HG02870 (cell line): ENCODE data around the gene BABAM2.
"Not testable (repeated sequence)": the region's sequence is repeated elsewhere in the genome, so short reads cannot be mapped to it uniquely, and the experiment has no call there.

Source experiments
- ATAC-seq: cut with Tn5 transposase; IDR thresholded peaks from one replicate; pipeline ENCODE4 v1.9.1; 2021; ENCODE audit warnings: mild to moderate bottlenecking, moderate library complexity; ENCODE audit not compliant: unreplicated experiment

BABAM2 gene

DNA sequence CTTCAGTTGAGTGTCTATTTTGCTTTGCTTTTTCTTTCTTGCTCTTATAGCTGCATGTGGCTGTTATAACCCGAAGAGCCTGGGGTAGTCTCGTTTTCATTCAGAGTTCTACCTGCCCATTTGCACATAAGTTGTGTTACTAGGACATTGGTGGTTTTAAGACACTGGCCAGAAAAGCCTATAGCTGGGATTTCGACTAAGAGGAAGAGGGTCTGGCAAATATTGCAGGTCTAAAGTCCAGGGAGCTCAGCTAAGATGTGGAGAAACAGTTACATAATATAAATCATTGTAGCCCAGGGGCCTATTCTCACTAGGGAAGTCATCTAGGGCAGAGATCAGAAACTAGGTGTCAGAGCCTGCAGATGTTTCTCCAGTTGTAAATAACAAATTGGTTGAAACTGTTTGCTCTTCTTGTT is 120.8 kb downstream of the BABAM2 start:
- ATAC-seq, result no peak

DNA sequence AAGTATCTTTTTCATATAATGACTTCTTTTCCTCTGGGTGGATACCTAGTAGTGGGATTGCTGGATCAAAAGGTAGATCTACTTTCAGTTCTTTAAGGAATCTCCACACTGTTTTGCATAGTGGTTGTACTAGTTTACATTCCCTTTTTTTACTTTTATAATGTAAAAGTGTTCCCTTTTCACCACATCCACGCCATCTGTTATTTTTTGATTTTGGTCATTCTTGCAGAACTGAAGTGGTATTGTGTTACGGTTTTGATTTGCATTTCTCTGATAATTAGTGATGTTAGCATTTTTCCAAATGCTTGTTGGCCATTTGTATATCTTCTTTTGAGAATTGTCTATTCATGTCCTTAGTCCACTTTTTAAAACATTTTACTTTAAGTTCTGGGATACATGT is 127.9 kb downstream of the BABAM2 start:
- ATAC-seq, result not testable (repeated sequence)

DNA sequence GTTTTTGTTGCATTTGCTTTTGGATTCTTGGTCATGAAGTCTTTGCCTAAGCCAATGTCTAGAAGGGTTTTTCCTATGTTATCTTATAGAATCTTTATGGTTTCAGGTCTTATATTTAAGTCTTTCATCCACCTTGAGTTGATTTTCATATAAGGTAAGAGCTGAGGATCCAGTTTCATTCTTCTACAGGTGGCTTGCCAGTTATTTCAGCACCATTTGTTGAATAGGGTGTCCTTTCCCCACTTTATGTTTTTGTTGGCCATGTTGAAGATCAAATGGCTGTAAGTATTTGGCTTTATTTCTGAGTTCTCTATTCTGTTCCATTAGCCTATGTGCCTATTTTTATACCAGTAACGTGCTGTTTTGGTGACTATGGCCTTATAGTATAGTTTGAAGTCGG is 129.0 kb downstream of the BABAM2 start:
- not testable (repeated sequence) for ATAC-seq

DNA sequence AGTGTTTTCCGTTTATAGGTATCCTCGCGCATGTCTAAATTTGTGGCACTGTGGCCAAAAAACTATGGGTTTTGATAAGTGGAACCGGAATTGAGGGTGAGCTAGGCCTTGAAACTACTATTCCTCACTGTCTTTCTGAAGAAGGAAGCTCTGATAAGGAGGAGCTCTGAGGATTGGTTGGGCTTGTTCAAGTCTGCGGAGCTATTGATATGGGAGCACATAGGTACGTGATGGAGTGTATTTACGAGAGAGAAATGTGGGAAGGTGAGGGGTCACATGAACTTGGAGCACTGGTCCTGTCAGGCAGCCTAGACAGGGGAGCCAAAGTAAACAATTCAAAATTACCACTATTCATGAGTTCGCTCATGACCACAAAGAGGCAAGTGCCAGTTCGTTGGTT is 131.4 kb downstream of the BABAM2 start:
- ATAC-seq, result no peak

DNA sequence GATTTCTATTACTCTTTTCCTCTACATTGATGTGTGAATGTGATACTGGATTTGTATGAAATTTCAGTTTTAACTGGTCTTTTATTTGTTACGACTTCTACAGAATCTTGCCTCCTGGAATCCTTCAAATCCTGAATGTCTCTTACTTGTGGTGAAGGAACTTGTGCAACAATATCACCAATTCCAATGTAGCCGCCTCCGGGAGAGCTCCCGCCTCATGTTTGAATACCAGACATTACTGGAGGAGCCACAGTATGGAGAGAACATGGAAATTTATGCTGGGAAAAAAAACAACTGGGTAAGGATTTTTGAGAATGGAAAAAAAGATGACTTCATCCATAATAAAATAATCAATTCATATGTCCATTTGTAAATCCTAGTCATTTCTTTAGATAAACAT is 134.6 kb downstream of the BABAM2 start:
- ATAC-seq, result no peak

DNA sequence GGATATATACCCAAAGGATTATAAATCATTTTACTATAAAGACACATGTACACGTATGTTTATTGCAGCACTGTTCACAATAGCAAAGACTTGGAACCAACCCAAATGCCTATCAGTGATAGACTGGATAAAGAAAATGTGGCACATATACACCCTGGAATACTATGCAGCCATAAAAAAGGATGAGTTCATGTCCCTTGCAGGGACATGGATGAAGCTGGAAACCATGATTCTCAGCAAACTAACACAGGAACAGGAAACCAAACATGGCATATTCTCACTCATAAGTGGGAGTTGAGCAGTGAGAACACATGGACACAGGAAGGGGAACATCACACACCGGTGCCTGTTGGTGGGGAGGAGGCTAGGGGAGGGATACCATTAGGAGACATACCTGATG is 135.7 kb downstream of the BABAM2 start:
- not testable (repeated sequence) for ATAC-seq

DNA sequence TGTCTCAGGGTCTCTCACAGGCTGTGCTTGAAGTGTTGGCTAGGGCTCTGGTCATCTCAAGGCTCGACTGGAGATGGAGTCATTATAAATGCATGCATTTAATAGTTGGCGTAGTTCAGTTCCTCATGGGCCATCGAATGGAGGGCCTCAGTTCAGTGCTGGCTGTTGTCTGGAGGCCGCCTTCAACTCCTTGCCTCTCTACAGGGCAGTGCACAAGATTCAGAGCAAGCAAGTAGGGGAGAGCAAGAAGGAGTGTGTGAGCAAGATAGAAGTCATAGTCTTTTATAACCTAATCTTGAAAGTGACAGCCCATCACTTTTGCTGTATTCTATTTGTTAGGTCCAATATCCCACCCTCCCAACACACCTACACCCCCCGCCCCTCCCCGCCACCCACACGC is 137.5 kb downstream of the BABAM2 start:
- ATAC-seq, result no peak

DNA sequence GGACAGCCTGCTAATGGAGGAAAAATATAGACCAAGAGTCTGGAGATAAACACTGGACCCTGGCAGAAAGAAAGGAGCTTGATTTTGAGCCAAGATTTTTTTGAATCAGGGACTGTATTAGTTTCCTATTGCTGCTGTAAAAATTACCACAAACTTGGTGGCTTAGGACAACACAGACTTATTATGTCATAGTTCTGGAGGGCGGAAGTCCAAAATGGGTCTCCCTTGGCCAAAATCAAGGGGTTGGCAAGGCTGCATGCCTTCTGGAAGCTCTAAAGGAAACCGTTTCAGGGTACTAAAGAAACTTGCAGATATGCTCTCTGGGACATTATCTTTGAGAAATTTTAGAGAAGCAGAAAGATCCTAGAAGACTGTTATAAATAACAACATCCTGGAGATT is 140.1 kb downstream of the BABAM2 start:
- no peak for ATAC-seq

DNA sequence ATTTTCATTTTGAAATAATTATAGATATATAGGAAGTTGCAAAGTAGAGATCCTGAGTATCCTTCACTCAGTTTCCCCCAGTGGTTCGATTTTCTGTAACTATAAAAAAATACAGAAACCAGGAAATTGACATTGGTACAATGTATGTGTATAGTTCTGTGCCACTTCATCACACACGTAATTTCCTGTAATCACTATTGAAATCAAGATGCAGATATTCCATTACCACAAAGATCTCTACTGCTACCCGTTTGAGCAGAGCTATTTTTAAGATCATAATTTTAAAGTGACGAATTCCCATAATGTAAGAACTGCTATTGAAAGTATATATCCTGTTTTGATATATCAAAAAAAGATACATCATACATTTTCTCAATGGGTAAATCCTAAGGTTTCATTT is 142.3 kb downstream of the BABAM2 start:
- no peak for ATAC-seq

DNA sequence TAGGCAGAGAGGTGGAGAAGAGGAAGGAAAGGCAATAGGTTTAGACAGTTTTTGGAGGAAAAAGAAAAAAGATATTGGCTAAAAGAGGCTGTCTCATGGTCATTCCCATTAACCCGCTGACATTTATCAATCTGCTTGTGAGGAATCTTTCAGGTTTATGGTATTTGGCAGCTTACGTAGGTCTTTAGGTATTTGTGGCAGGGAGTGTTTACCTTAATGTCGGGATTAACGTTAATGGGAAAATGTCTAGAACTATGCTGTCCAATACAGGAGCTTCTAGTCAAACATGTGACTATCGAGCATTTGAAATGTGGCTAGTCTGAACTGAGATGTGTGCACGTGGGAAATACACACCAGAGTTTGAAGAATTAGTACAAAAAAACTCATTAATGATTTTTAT is 144.2 kb downstream of the BABAM2 start:
- ATAC-seq, result no peak

DNA sequence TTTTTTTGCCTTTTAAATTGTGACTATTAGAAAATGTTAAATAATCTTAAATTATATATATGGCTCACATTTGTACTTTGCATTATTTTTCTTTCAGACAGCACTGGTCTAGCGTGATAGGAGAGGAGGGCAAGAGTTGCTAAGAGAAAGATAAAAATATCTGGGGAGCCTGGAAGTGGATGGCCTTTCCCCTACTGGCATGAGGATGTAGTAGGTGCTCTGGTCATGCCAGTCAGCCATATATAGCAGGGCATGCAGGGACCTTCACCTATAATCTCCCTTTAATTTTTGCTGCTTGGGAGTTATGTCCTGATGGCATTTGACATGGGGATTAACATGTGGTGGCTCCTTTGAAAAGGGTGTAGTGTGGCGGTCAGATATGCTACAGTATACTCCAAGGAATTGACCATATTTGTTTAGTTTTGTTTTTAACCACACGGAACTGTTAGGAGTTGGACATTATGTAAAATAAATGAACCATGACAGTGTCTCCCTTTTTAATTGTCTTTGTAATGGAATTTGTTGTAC is 144.7 kb downstream of the BABAM2 start:
- no peak for ATAC-seq

DNA sequence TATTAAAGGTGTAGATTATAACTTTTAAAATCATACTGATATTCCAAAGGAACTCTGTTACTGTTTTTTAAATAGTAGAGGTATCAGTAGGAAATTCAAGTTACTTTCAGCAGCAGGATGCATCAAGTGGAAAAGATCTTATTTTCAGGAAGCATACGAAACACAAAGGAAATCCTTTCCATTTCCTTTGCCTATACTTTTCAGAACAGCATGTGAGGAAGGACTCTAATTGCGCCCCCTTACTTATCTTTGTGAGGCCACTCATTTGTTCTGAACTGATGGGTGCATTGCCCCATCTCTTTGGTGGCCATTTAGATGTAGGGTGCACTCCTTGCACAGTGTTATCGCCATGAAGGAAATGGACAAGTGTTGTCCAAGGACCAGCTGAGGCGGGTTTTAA is 145.3 kb downstream of the BABAM2 start:
- no peak for ATAC-seq

DNA sequence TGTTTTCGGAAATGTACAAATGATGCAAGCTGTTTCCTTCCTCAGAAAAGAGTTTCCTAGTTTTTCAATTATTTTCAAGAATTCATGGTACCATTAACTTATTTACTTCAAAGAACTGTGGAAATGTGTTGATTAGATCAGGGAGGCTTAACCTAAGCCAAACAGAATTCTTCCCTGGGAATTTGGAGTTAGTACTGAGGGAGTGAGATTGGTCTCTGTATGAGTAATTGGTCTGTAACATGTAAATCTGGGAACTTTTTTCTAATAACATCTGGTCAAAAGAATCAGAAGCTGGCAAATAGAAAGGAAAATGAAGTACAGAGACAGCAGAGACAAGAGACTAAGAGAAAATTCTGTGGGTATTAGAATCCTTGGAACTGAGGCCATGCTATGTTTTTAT is 145.8 kb downstream of the BABAM2 start:
- ATAC-seq, result no peak

DNA sequence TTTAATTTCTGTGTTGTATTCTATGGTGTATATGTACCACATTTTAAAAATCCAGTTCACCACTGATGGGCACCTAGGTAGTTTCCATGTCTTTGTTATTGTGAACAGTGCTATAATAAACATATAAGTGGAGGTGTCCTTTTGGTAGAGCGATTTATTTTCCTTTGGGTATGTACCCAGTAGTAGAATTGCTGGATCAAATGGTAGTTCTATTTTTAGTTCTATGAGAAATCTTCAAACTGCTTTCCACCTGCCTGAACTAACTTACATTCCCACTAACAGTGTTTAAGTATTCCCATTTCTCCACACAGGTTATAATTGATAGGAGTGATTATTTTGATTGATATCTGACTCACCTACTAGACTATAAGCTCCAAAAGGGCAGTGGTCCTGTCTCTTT is 148.2 kb downstream of the BABAM2 start:
- ATAC-seq, result no peak

DNA sequence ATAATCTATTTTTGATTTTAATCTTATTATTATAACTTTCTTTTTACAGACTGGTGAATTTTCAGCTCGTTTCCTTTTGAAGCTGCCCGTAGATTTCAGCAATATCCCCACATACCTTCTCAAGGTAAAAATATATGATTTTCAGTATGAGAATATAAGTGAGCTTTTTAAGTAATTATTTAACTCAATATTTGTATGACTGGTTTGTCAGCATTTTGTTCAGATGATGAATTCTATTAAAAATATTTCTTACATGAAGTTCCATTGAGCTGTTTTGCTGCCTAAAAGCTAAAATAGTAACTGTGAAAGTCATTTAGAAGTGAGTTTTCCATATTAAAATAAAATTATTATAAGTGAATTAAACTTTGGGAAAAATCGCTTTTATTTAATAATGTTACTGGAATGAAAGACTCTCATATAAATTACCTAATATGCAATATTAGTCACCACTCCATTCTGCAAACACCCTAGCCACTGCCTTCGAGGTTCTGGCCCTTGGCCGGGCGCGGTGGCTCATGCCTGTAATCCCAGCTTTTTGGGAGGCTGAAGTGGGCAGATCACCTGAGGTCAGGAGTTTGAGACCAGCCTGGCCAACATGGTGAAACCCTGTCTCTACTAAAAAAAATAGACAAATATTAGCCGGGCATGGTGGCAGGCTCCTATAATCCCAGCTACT is 155.3 kb downstream of the BABAM2 start:
- no peak for ATAC-seq

DNA sequence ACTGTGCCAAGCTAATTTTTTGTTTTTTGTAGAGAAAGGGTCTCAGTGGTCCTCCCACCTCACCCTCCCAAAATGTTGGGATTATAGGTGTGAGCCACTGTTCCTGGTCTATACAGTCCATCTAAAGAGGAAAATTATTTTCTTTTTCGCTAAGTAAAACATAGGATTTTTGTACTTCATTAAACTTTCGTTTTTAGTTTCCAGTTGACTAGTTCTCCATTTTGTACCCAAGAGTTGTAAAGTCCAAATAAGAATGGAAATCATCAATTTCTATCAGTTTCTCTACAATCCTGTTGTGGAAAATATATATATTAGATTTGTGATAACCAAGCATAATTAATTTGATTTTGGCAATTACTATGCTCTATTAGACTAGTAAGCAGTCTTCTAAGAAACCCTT is 156.4 kb downstream of the BABAM2 start:
- no peak for ATAC-seq

DNA sequence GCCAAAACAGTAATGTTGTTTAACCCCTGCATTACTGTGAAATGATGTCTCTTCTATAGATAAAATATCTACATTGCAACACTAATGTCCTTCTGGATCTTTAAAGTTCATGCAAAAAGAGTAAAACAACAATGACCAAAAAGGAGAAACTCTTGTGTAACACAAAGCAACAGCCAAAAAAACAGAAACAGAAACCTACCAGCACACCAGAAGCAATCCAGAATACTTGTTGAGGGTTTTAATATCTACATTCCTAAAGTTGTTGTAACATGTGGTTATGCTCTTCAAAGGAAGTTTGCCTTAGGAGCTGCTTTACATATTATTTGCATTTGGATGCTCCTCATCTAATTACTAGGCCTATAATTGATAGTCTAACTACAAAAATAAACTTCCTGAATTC is 157.2 kb downstream of the BABAM2 start:
- no peak for ATAC-seq

DNA sequence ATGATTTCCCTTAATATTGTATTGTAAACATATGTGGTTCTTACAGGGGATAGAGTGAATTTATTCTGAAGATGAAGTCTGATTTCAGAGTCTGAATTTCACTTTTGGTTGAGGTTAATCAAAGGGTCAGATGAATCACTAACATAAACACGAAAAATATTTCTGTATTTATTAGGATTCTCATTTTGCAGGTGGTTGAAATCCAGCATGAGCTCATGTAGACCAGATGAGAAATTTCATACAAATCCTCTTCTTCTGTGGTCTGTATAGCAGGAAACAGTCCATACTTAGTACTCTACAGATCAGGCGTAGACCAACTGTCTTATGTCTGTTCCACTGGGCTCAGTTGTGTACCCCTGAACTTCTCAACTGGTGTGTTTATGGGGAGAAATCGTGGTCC is 157.8 kb downstream of the BABAM2 start:
- ATAC-seq, result no peak

DNA sequence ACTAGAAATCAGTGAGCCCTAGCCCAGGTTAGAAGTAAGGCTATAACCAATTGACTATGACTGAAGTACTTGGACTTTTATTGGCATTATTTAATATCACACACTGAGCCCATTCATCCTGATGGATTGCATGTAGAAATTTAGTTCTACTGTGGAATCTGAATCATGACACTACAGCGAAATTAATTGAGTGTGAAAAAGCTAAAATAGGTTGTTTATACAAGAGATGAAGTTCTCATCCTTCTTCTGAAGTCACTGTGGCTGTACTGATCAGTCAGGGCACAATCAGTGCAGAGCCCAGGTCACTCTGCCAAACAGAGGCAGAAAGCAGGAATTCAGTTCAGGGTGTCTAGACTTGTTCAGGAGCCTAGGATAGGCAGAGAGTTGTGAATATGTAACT is 158.9 kb downstream of the BABAM2 start:
- no peak for ATAC-seq

DNA sequence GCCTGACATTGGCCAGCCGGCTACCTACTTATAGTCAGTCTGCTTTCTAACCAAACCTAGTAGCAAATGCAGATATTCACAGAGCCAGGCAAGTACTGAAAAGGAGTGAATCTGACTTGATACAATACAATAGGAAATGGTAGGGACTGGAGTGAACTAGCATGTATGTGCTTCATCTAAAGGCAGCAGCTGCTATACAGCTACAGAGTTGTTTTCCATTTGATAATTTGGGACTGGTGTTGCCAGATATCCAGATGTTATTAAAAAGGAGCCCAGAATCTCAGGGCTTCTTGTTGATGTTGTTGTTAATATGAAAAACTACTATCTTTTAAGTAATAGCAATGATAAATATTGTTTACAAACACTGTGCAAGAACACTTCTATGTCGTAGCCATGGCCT is 159.4 kb downstream of the BABAM2 start:
- ATAC-seq, result no peak

DNA sequence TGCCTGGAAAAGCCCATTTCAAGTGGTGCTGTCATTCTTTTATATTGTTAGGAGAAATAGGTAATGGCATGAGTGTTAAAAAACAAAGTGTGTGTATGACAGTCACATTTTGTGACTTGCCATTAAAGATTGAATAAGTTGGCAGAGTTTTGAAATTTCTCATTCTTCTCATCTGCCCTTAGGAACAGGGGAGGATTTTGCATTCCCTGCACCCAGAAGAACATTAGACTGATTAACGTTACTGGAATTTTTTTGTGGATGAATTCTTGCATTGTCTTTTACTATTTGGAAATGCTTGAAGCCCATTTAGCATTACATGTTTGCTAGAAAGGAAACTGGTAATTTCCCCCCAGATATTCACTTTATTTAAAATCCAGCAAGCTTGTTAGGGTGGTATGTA is 162.2 kb downstream of the BABAM2 start:
- no peak for ATAC-seq

DNA sequence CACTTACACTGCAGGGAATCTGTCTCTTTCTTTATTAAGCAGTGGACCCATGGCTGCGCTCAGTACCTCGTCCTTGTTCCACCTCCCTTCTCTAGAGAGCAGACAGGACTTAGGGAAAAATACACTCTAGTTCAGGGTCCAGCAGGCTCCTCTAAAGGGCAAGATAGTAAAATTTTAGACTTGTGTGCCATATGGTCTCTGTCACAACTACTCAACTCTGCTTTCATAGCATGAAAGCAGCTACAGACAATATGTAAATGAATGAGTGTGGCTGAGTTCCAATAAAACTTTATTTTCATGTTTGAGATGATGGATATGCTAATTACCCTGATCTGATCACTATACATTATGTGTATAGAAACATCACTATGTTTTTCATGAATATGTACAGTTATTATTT is 163.1 kb downstream of the BABAM2 start:
- no peak for ATAC-seq

DNA sequence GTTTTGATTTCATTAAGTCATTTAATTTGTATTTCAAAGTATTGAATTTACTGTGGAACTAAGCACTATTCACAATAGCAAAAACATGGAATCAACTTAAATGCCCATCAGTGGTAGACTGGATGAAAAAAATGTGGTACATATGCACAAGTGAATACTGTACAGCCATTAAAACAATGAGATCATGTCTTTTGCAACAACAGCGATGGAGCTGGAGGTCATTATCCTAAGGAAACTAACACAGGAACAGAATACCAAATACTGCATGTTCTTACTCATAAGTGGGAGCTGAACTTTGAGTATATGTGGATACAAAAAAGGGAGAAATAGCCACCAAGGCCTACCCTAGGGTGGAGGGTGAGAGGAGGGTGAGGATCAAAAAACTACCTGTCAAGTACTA is 164.4 kb downstream of the BABAM2 start:
- ATAC-seq, result no peak
